Ectodermal cell (in vitro differentiated cells): ENCODE results near the gene CORIN.

Experiments
- H3K27ac ChIP-seq: 2 replicates; pipeline ENCODE4 v1.7.0; 2013; ENCODE audit warnings: mild to moderate bottlenecking, low read depth, low read length; ENCODE audit not compliant: insufficient read depth, poor library complexity, severe bottlenecking
- H3K27me3 ChIP-seq: 2 replicates; pipeline ENCODE4 v1.7.0; 2013; ENCODE audit warnings: mild to moderate bottlenecking, low read length; ENCODE audit not compliant: insufficient read depth, control insufficient read depth, poor library complexity, severe bottlenecking
- H3K36me3 ChIP-seq: one replicate; pipeline ENCODE4 v1.7.0; 2013; ENCODE audit warnings: low read length; ENCODE audit not compliant: control insufficient read depth, insufficient read depth
- H3K4me1 ChIP-seq: one replicate; pipeline ENCODE4 v1.7.0; 2013; ENCODE audit warnings: low read length; ENCODE audit not compliant: control insufficient read depth, insufficient read depth
- H3K4me3 ChIP-seq: 2 replicates; pipeline ENCODE4 v1.7.0; 2013; ENCODE audit warnings: low read depth, low read length, control low read depth; ENCODE audit not compliant: insufficient read depth
- H3K9me3 ChIP-seq: 2 replicates; pipeline ENCODE4 v1.7.0; 2013; ENCODE audit warnings: mild to moderate bottlenecking, low read length, moderate library complexity; ENCODE audit not compliant: control insufficient read depth
- WGBS, 2 experiments: methylation state at CpG; one replicate each; pipeline ENCODE4 v1.1.7; 2013; ENCODE audit warnings: missing lambda C conversion rate in 2 of 2; 5-methylcytosine and 5-hydroxymethylcytosine counted together

The CORIN gene

DNA sequence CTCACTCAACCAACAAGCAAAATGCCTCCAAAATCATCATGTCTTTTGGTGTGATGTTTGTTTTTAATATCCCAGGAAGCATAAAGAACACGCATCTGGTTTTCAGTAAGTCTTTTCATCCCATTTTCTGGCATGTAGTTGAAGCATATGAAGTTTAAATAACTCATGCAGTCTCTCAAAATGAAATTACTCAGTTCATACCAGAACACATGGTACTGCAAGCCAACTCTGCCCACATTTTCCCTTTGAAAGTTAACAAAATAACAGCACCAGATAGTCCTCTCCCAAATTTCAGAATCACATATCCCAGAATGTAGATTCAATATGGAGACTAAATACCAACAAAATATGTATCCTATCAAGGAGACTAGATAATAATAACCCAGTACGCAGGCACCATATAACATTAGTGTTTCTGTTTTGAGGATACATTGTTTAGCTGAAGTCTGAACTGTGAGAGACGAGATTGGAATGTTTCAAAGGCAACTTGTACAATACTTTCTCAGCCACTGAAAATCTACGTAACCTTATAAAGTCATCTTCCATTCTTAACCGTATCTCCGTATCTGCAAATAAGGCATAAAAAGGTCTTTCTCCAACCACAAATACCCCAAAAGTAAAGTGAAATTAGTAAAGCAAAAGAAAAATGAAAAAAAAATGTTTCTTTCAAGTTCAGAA is 23.1 kb downstream of the CORIN start:
- no peak overlapping the region for H3K27ac ChIP-seq
- no peaks in the 10 kb centered on the region for H3K27me3 ChIP-seq
- no peak overlapping the region for H3K4me3 ChIP-seq
- H3K9me3 ChIP-seq: no peaks in the 10 kb centered on the region
- H3K36me3 ChIP-seq: no peaks in the 10 kb centered on the region
- H3K4me1 ChIP-seq: no peaks in the 10 kb centered on the region
- 95 to 96% methylated on average over 3 to 6 of the region's 6 CpGs for WGBS, 2 experiments

DNA sequence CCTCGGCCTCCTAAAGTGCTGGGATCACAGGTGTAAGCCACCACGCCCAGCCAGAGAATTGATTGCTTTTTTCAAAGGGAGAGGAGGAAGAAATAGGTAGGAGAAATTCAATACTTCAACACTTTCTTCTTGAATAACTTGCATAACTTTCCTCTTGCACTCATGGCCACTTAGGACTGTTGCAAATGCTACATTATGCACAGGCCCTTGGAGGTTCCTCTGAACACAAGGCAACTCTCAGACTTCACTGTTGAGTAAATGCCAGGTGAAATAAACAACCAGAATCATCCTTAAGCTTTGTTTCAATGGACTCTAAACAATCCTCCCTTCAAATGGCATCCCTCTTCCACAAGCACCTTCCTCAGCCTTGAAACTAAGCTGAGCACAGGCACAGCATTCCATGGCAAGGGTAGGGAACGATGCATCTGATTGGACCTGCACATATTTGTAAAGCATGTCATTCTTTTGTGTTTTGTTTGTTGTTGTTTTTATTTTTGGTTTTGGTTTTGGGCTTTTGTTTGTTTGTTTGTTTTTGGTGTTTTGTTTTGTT is 28.1 kb downstream of the CORIN start:
- 85 to 92% methylated on average over 3 of the region's 3 CpGs for WGBS, 2 experiments

DNA sequence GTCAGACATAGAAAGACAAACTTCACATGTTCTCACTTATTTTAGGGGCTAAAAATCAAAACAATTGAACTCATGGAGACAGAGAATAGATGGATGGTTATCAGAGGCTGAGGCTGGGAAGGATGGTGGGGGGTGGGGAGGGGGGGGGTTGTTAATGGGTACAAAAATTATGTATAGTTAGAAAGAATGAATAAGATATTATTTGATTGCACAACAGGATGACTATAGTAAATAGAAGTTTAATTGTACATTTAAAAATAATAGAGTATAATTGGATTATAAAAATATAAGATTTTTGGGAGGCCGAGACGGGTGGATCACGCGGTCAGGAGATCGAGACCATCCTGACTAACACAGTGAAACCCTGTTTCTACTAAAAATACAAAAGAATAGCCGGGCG is 33.3 kb downstream of the CORIN start:
- Histone ChIP-seq H3K4me3 (no peak overlapping the region), H3K27me3 (no peaks in the 10 kb centered on the region), H3K27ac (no peak overlapping the region), H3K4me1 (no peaks in the 10 kb centered on the region), H3K36me3 (no peaks in the 10 kb centered on the region), H3K9me3 (no peaks in the 10 kb centered on the region)
- WGBS, 2 experiments: 91 to 95% methylated on average over 5 to 7 of the region's 7 CpGs

More for the DNA sequence above, 28.1 kb downstream of the CORIN start:
- Histone ChIP-seq H3K4me3 (no peak overlapping the region), H3K36me3 (no peaks in the 10 kb centered on the region), H3K27me3 (no peaks in the 10 kb centered on the region), H3K4me1 (no peaks in the 10 kb centered on the region), H3K27ac (no peak overlapping the region), H3K9me3 (no peaks in the 10 kb centered on the region)

DNA sequence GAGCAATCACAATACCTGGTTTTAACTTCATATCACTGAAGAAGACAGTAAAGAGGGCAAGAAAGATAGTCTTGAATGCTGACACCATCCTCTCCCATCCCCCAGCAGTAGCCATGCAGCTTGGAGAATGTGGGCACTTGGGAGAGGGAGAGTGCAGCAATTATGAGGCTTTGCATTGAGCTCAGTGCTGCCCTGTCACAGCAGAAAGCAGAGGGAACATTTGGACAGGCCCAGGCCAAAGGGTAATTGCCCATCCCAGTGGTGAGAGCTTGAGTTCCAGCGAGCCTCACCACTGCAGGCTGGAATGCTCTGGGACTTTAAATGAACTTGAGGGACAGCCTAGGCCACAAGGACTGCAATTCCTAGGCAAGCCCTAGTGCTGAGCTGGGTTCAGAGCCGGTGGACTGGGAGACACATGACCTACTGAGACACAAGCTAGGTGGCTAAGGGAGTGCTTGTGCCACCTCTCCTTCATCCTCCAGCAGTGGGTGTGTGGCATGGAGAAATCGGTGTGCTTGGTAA is 36.3 kb downstream of the CORIN start:
- no peaks in the 10 kb centered on the region for H3K4me1 ChIP-seq
- H3K27ac ChIP-seq: no peak overlapping the region
- no peaks in the 10 kb centered on the region for H3K9me3 ChIP-seq
- no peaks in the 10 kb centered on the region for H3K27me3 ChIP-seq
- no peak overlapping the region for H3K4me3 ChIP-seq
- 93 to 96% methylated on average over 3 of the region's 3 CpGs for WGBS, 2 experiments
- no peaks in the 10 kb centered on the region for H3K36me3 ChIP-seq

DNA sequence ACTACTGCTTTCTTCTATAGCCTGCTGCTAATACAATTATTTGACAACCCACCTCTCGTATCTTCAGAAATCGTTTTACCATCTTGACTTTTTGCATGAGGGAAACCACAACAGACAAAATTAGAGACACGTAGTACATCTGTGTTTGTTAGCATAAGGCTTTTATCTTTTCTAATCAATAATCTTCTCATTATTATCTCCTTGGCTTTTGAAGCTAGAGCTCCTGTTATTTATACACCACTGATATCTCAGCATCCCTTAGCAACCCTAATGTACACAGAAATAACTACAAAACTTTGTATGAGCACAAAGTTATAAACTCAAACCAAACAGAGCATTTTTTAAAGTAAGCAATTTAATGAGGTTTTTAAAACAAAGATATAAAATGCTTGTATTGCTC is 39.7 kb downstream of the CORIN start:
- Histone ChIP-seq H3K36me3 (no peaks in the 10 kb centered on the region), H3K9me3 (no peaks in the 10 kb centered on the region), H3K4me1 (no peaks in the 10 kb centered on the region), H3K27ac (no peak overlapping the region), H3K4me3 (no peak overlapping the region), H3K27me3 (no peaks in the 10 kb centered on the region)
- 95 to 100% methylated on average over 3 of the region's 3 CpGs for WGBS, 2 experiments

DNA sequence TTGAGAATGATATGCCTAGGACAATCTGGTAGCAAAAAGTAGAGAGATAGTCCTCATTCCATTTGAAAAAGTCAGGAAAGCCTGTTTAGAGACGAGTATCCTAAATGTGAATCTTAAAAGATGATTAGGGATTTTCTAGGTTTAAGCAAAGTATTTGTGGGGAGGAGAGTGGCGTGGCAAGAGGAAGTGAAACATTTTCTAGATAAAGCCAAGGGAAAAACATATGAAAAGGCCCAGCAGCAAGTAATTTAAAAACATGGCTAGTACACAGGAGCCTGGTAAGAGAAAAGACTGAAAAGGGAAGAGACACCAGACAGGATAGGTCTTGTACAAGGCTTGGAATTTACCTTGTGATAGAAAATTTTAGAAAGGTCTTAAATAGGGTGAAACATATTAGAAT is 45.9 kb downstream of the CORIN start:
- Histone ChIP-seq H3K4me1 (no peaks in the 10 kb centered on the region), H3K36me3 (no peaks in the 10 kb centered on the region), H3K27ac (no peak overlapping the region), H3K4me3 (no peak overlapping the region), H3K27me3 (no peaks in the 10 kb centered on the region), H3K9me3 (no peaks in the 10 kb centered on the region)
- WGBS, 2 experiments: 90 to 92% methylated on average over 2 of the region's 2 CpGs

DNA sequence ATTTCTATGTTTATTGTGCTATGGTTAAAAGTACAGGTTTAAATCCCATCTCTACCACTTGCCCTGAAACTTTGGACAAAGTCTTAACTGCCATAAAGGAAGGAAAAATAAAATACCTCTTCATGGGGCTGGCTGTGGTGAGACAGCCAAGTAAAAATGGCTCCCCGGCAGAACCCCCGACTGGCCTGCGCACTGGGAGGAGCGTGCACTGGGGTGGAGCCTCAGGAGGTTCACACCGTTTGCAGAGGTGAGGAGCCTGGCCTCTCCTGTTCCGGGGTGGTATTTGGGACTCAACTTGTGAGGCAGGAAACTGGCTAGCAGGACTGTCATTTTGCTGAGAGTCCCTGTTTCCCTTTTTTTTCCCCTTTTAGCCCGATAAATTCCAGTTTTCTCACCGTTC is 47.8 kb downstream of the CORIN start:
- 93 to 97% methylated on average over 8 of the region's 8 CpGs for WGBS, 2 experiments
- H3K27ac ChIP-seq: no peak overlapping the region
- no peaks in the 10 kb centered on the region for H3K27me3 ChIP-seq
- H3K36me3 ChIP-seq: no peaks in the 10 kb centered on the region
- no peaks in the 10 kb centered on the region for H3K9me3 ChIP-seq
- no peaks in the 10 kb centered on the region for H3K4me1 ChIP-seq
- H3K4me3 ChIP-seq: no peak overlapping the region

DNA sequence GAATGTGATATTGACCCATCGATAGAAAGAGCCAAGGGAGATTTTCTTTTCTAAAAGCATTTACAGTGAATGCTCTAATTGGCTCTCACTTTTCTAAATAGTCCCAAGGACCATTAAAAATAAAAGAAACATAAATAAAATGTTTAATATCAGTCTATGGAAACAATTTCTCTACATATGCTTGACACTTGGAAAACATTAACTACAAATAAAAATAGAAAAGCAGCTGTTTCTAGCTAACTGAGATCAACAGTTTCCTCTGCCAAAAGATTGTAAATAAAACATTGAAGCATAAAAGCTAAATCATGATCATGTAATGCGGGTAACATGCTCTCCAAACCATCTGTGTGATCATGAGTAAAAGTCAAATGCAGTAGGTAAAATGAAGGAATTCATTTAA is 49.7 kb downstream of the CORIN start:
- Histone ChIP-seq H3K4me1 (no peaks in the 10 kb centered on the region), H3K27ac (no peak overlapping the region), H3K36me3 (no peaks in the 10 kb centered on the region), H3K4me3 (no peak overlapping the region), H3K27me3 (no peaks in the 10 kb centered on the region), H3K9me3 (no peaks in the 10 kb centered on the region)
- 100% methylated on average over 2 of the region's 2 CpGs for WGBS, 2 experiments

DNA sequence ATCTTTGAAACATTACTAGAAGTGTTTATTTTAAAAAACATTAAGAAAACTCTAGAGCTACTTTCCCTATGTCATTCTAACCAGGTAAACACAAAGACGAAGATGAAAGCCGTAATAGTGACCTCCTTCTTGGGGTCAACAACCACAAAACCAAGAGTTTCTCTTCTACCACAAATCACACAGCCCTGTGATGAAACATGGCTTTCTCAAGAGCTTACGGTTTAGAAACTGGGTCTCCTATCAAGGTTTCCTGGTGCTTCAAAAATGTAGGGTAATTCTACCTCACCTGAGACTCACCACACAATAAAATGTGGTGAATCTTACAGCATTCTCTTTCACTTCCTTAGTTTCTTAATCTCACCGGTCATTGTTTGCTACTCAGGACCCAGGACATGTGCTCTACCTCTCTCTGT is 50.9 kb downstream of the CORIN start:
- WGBS, 2 experiments: 92% methylated on average over 4 of the region's 4 CpGs
- Histone ChIP-seq H3K9me3 (no peaks in the 10 kb centered on the region), H3K27me3 (no peaks in the 10 kb centered on the region), H3K4me1 (no peaks in the 10 kb centered on the region), H3K36me3 (no peaks in the 10 kb centered on the region), H3K4me3 (no peak overlapping the region), H3K27ac (no peak overlapping the region)

DNA sequence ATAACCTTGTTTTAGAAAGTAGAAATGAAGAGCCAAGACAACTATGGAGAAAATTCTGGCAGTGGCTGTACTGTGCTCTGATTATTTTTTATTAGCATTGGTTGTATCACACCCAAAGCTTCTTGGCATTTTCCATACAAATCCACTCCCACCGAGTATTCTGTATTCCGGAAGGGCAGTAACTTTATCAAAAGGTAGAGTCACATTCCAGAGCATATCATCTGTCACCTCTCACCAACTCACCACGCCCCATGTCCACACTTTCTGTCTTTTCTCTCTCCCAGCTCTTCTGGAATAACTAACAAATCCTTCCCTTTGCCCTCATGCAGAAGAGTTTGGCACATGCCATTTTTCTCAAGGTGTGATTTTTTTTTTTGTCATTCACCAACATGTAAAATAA is 52.7 kb downstream of the CORIN start:
- no peaks in the 10 kb centered on the region for H3K36me3 ChIP-seq
- no peak overlapping the region for H3K27ac ChIP-seq
- no peaks in the 10 kb centered on the region for H3K9me3 ChIP-seq
- H3K4me3 ChIP-seq: no peak overlapping the region
- H3K4me1 ChIP-seq: no peaks in the 10 kb centered on the region
- WGBS, 2 experiments: 89 to 96% methylated on average over 3 of the region's 3 CpGs
- no peaks in the 10 kb centered on the region for H3K27me3 ChIP-seq
